ENCODE data around the gene RPS6KC1.

DNA sequence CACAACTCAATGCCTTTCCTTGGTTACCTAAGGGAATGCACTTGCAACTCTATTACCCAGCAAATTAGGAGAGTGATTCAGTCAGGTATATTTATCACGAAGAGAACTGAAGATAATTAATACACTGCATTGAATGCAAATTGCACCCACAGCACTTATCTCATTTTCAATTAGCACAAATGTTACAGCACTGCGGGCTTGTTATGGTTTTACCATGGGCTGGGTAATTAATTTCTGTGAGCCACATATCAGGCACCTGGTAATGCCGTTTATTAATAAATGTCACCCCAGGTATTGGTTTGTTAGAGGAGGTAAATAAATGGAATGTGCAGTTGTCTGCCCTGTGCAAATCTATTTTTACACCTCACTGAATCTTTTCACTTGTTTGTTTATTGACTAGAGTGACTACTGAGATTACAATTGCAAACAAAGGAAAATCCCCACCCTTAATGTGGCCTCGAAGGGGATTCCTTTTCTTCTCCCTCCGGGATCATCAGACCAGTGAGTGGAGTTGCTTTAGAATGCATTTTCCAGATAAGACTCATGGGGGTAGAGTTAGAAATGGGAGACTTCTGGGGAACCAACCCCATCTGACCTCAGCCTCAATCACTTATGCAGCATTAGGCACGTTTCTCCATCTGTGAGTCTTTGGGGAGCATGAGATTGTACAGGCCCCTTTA lies 269.3 kb downstream of the RPS6KC1 start:
- TF ChIP-seq RFX5 (IDR thresholded peaks at IDR 0.05; ENCODE audit: low read depth, low read length) = no peak
- TF ChIP-seq MAFK (IDR thresholded peaks at IDR 0.05; ENCODE audit: low read depth, low read length) = no peak
- TF ChIP-seq, protein P1, sequence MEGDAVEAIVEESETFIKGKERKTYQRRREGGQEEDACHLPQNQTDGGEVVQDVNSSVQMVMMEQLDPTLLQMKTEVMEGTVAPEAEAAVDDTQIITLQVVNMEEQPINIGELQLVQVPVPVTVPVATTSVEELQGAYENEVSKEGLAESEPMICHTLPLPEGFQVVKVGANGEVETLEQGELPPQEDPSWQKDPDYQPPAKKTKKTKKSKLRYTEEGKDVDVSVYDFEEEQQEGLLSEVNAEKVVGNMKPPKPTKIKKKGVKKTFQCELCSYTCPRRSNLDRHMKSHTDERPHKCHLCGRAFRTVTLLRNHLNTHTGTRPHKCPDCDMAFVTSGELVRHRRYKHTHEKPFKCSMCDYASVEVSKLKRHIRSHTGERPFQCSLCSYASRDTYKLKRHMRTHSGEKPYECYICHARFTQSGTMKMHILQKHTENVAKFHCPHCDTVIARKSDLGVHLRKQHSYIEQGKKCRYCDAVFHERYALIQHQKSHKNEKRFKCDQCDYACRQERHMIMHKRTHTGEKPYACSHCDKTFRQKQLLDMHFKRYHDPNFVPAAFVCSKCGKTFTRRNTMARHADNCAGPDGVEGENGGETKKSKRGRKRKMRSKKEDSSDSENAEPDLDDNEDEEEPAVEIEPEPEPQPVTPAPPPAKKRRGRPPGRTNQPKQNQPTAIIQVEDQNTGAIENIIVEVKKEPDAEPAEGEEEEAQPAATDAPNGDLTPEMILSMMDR (conservative IDR thresholded peaks at IDR 0.05; ENCODE audit: low read depth, low read length) = no peak
- no peak for TF ChIP-seq RAD21 (IDR thresholded peaks at IDR 0.05; ENCODE audit: low read length)
- TF ChIP-seq CEBPB (IDR thresholded peaks at IDR 0.05; ENCODE audit: low read depth, low read length) = no peak
- TF ChIP-seq, protein P2, sequence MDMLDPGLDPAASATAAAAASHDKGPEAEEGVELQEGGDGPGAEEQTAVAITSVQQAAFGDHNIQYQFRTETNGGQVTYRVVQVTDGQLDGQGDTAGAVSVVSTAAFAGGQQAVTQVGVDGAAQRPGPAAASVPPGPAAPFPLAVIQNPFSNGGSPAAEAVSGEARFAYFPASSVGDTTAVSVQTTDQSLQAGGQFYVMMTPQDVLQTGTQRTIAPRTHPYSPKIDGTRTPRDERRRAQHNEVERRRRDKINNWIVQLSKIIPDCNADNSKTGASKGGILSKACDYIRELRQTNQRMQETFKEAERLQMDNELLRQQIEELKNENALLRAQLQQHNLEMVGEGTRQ (IDR thresholded peaks at IDR 0.05; ENCODE audit: low read depth, low read length) = no peak
